WTC11 (cell line): ENCODE data around the gene CACNA1D. TPM values are rescaled to one million over a fixed set of nuclear protein-coding genes. Genes with fewer than 3 reads are reported as not detected.

Experiments used
- ATAC-seq: fragments of 200-7000 bp; cut with Tn5 transposase; 2 replicates; pipeline ENCODE4 v1.10.0; 2021; ENCODE audit warnings: mild to moderate bottlenecking, moderate library complexity
- CTCF ChIA-PET: fragments of 300-600 bp; sonication (Branson Sonifier 250); formaldehyde crosslinking; loops from one replicate; lab custom pipeline; 2021; ENCODE audit warnings: antibody characterized with exemption; lab: Charles Lee
- POLR2A ChIA-PET: fragments of 350-600 bp; sonication (Branson Sonifier 250); formaldehyde crosslinking; loops from one replicate; lab custom pipeline; 2021; ENCODE audit warnings: antibody characterized with exemption; lab: Charles Lee
- DNase-seq: peaks from one replicate; pipeline ENCODE4 v3.0.0; 2021; ENCODE audit warnings: low spot score
- H3K27ac Mint-ChIP-seq: 2 replicates; pipeline ENCODE4 v1.8.0; 2021; ENCODE audit warnings: mixed read lengths
- H3K27me3 Mint-ChIP-seq: 2 replicates; pipeline ENCODE4 v1.8.0; 2021; ENCODE audit warnings: low read depth, mild to moderate bottlenecking, moderate library complexity, mixed read lengths
- H3K36me3 Mint-ChIP-seq: 2 replicates; pipeline ENCODE4 v1.8.0; 2021; ENCODE audit warnings: mixed read lengths
- H3K4me1 Mint-ChIP-seq: 2 replicates; pipeline ENCODE4 v1.8.0; 2022; ENCODE audit warnings: mixed read lengths
- H3K4me3 Mint-ChIP-seq: 2 replicates; pipeline ENCODE4 v1.8.0; 2021; ENCODE audit warnings: mild to moderate bottlenecking, moderate library complexity, mixed read lengths
- H3K9me3 Mint-ChIP-seq: 2 replicates; pipeline ENCODE4 v1.8.0; 2021; ENCODE audit warnings: mixed read lengths
- AFF4 ChIP-seq: sonication (generic); formaldehyde crosslinking; IDR thresholded peaks from 2 replicates; pipeline ENCODE4 v1.8.1; 2023; ENCODE audit warnings: mild to moderate bottlenecking, missing genetic modification reagents, borderline replicate concordance
- AR ChIP-seq: fragments of 250-450 bp; sonication (Bioruptor Pico); IDR thresholded peaks from 2 replicates; pipeline ENCODE4 v1.9.0; 2021; ENCODE audit warnings: mild to moderate bottlenecking
- CREB1 ChIP-seq: sonication (generic); formaldehyde crosslinking; IDR thresholded peaks from 2 replicates; pipeline ENCODE4 v1.8.0; 2023; ENCODE audit warnings: mild to moderate bottlenecking, missing genetic modification reagents
- GABPB1 ChIP-seq: sonication (generic); formaldehyde crosslinking; IDR thresholded peaks from 2 replicates; pipeline ENCODE4 v1.8.1; 2023; ENCODE audit warnings: mild to moderate bottlenecking, missing genetic modification reagents
- GRHL2 ChIP-seq: fragments of 250-450 bp; sonication (Bioruptor Pico); IDR thresholded peaks from 2 replicates; pipeline ENCODE4 v1.8.0; 2022; ENCODE audit warnings: mild to moderate bottlenecking, moderate library complexity; ENCODE audit not compliant: insufficient replicate concordance, severe bottlenecking
- IRF2 ChIP-seq: sonication (generic); formaldehyde crosslinking; IDR thresholded peaks from 2 replicates; pipeline ENCODE4 v1.8.0; 2022; ENCODE audit warnings: low read depth, missing genetic modification reagents, borderline replicate concordance
- KAT7 ChIP-seq: sonication (generic); formaldehyde crosslinking; IDR thresholded peaks from 2 replicates; pipeline ENCODE4 v1.8.1; 2023; ENCODE audit warnings: missing genetic modification reagents, mild to moderate bottlenecking, borderline replicate concordance
- MYBL2 ChIP-seq: sonication (generic); formaldehyde crosslinking; IDR thresholded peaks from 2 replicates; pipeline ENCODE4 v1.8.1; 2023; ENCODE audit warnings: mild to moderate bottlenecking, moderate library complexity, missing genetic modification reagents
- NFE2L1 ChIP-seq: sonication (generic); formaldehyde crosslinking; IDR thresholded peaks from 2 replicates; pipeline ENCODE4 v1.8.1; 2023; ENCODE audit warnings: missing genetic modification reagents
- NR3C1 ChIP-seq: sonication (generic); formaldehyde crosslinking; conservative IDR thresholded peaks from 2 replicates; pipeline ENCODE4 v1.8.1; 2023; ENCODE audit warnings: low read depth, mild to moderate bottlenecking, missing genetic modification reagents
- OVOL2 ChIP-seq: fragments of 250-450 bp; sonication (Bioruptor Pico); IDR thresholded peaks from 2 replicates; pipeline ENCODE4 v1.9.0; 2021; ENCODE audit warnings: mild to moderate bottlenecking, borderline replicate concordance
- TEAD4 ChIP-seq: sonication (generic); formaldehyde crosslinking; IDR thresholded peaks from 2 replicates; pipeline ENCODE4 v1.8.0; 2022; ENCODE audit warnings: mild to moderate bottlenecking, missing genetic modification reagents
- TP53 ChIP-seq: sonication (generic); formaldehyde crosslinking; IDR thresholded peaks from 2 replicates; pipeline ENCODE4 v1.8.1; 2023; ENCODE audit warnings: mild to moderate bottlenecking, missing genetic modification reagents
- USF1 ChIP-seq: sonication (generic); formaldehyde crosslinking; IDR thresholded peaks from 2 replicates; pipeline ENCODE4 v1.8.0; 2022; ENCODE audit warnings: mild to moderate bottlenecking, missing genetic modification reagents
- ZBTB43 ChIP-seq: sonication (generic); formaldehyde crosslinking; IDR thresholded peaks from 2 replicates; pipeline ENCODE4 v1.8.1; 2023; ENCODE audit warnings: mild to moderate bottlenecking, missing genetic modification reagents
- ZMAT4 ChIP-seq: fragments of 250-450 bp; sonication (Bioruptor Pico); IDR thresholded peaks from 2 replicates; pipeline ENCODE4 v1.9.0; 2021; ENCODE audit warnings: mild to moderate bottlenecking
- ZNF263 ChIP-seq: sonication (generic); formaldehyde crosslinking; IDR thresholded peaks from 2 replicates; pipeline ENCODE4 v1.8.1; 2022; ENCODE audit warnings: low read depth, mild to moderate bottlenecking, moderate library complexity, missing genetic modification reagents
- ZNF317 ChIP-seq: sonication (generic); formaldehyde crosslinking; IDR thresholded peaks from 2 replicates; pipeline ENCODE4 v1.8.1; 2023; ENCODE audit warnings: low read depth, mild to moderate bottlenecking, moderate library complexity, missing genetic modification reagents, borderline replicate concordance
- total RNA-seq: library from RNA; stranded (reverse); gene quantifications from 3 replicates; pipeline ENCODE4 v1.2.3, GENCODE V29; 2021

The CACNA1D gene
- total RNA-seq, 1 experiment from 2014 or later: 2.3 TPM

- TF ChIP-seq ZNF263 (CRISPR knock-in tag) (no peak), ZNF317 (CRISPR knock-in tag) (no peak), AFF4 (CRISPR knock-in tag) (no peak)
- TF ChIP-seq, all 79 proteins: peak for 0
Measured at GRCh38 chr3:53830944-53831343, 336.5 kb downstream of the CACNA1D start (continued).

- ChIA-PET POLR2A (no interaction called here), CTCF (interaction anchor here (1.1 kb wide), 1 partner anchor 12 kb away, joined by 3 read pairs; no protein-coding TSS in a partner anchor)
- no peak overlapping the region for H3K27ac Mint-ChIP-seq
- ATAC-seq: peak; percentile 65
- no peak overlapping the region for H3K4me3 Mint-ChIP-seq
- no peak for TF ChIP-seq MYBL2 (CRISPR knock-in tag)
- no peak for TF ChIP-seq NR3C1
- TF ChIP-seq AR (CRISPR knock-in tag): no peak
- no peak for TF ChIP-seq IRF2 (CRISPR knock-in tag)
- TF ChIP-seq KAT7 (CRISPR knock-in tag): no peak
- TF ChIP-seq ZMAT4: no peak
- no peak for TF ChIP-seq USF1 (CRISPR knock-in tag)
- TF ChIP-seq GABPB1 (CRISPR knock-in tag): no peak
- no peak for TF ChIP-seq CREB1 (CRISPR knock-in tag)
- no peak for TF ChIP-seq ZBTB43 (CRISPR knock-in tag)
- TF ChIP-seq TP53: no peak
- TF ChIP-seq AFF4 (CRISPR knock-in tag): no peak
- TF ChIP-seq NFE2L1 (CRISPR knock-in tag): no peak
- TF ChIP-seq GRHL2 (CRISPR knock-in tag): no peak
- TF ChIP-seq TEAD4: no peak
- TF ChIP-seq OVOL2 (CRISPR knock-in tag): no peak
- no peaks in the 10 kb centered on the region for H3K9me3 Mint-ChIP-seq
- no peak for DNase-seq
- no peaks in the 10 kb centered on the region for H3K27me3 Mint-ChIP-seq
- H3K4me1 Mint-ChIP-seq: no peaks in the 10 kb centered on the region
- H3K36me3 Mint-ChIP-seq: no peaks in the 10 kb centered on the region
Measured at GRCh38 chr3:53833053-53833645, 338.7 kb downstream of the CACNA1D start.
